NT2/D1 (cell line): ENCODE results near the gene IRF2BP1.

Experiments used
- YY1 ChIP-seq: IDR thresholded peaks from 2 replicates; pipeline ENCODE4 v1.6.1; 2011; ENCODE audit not compliant: insufficient read length, insufficient read depth
- ZNF274 ChIP-seq: IDR thresholded peaks from 2 replicates; pipeline ENCODE4 v1.6.1; 2011; ENCODE audit warnings: mild to moderate bottlenecking, low read depth, low read length

- TF ChIP-seq ZNF274 (no peak), YY1 (no peak)
These were observed 4.9 kb upstream of the IRF2BP1 start for GRCh38 chr19:45890877-45891276.
